GM13977 (cell line): ENCODE results near the gene TMEM88.

Experiments used
- DNase-seq: peaks from one replicate; pipeline ENCODE4 v3.0.0; 2012; ENCODE audit warnings: low spot score
- CTCF ChIP-seq: IDR thresholded peaks from 2 replicates; pipeline ENCODE4 v1.5.1; 2012; ENCODE audit warnings: mild to moderate bottlenecking, control low read depth; ENCODE audit not compliant: insufficient read depth; ENCODE audit errors: extremely low read depth, missing control alignments
- in situ Hi-C: fragments of 300-500 bp; cut with MboI; formaldehyde crosslinking; loops from one replicate; pipeline ENCODE4 v1.12.0; 2022; ENCODE audit warnings: low sequenced_read_pairs, low pct_unique_long_range_greater_than_20kb, mixed read lengths, inconsistent platforms; ENCODE audit not compliant: unreplicated experiment

The TMEM88 gene

GRCh38 chr17:7848131-7848579, 6.7 kb upstream of the TMEM88 start:
- in situ Hi-C loops, result no loop called here
- TF ChIP-seq CTCF, result no peak
- DNase-seq, result no peak

- in situ Hi-C loops, result no loop called here
- TF ChIP-seq CTCF, result no peak
- no peak for DNase-seq
Observed at GRCh38 chr17:7848739-7849129, 6.1 kb upstream of the TMEM88 start.

GRCh38 chr17:7849130-7849750, 5.6 kb upstream of the TMEM88 start:
- in situ Hi-C loops, result no loop called here
- no peak for TF ChIP-seq CTCF

GRCh38 chr17:7849751-7850504, 4.9 kb upstream of the TMEM88 start:
- in situ Hi-C loops, result no loop called here
- TF ChIP-seq CTCF, result no peak
- DNase-seq, result no peak

More at GRCh38 chr17:7849130-7849750, 5.6 kb upstream of the TMEM88 start:
- DNase-seq, result no peak

- in situ Hi-C loops, result no loop called here
- no peak for TF ChIP-seq CTCF
- DNase-seq, result no peak
Observed at GRCh38 chr17:7850701-7851437, 4.0 kb upstream of the TMEM88 start.

- in situ Hi-C loops, result no loop called here
- peak; percentile 92 for DNase-seq
- TF ChIP-seq CTCF, result peak; percentile 88
Observed at GRCh38 chr17:7851438-7852261, 3.2 kb upstream of the TMEM88 start.
